Panc1 (cell line): Measurements from ENCODE around the gene PDE8B. TPM values are rescaled to one million over a fixed set of nuclear protein-coding genes. Genes with fewer than 3 reads are reported as not detected.

Experiments used
- ATAC-seq: fragments of 200-7000 bp; cut with Tn5 transposase; 2 replicates; pipeline ENCODE4 v1.9.1; 2020; ENCODE audit warnings: mild to moderate bottlenecking, moderate library complexity
- BruUV-seq: library from RNA; stranded (reverse); fragments of 400-500 nt; replicated peaks from 2 replicates; lab custom pipeline; 2021; lab: Mats Ljungman, UMichigan
- CTCF ChIA-PET: fragments of 300-600 bp; sonication (Branson Sonifier 250); formaldehyde crosslinking; loops from one replicate; lab custom pipeline; 2022; ENCODE audit warnings: antibody characterized with exemption; lab: Charles Lee
- POLR2A ChIA-PET: fragments of 300-600 bp; sonication (Branson Sonifier 250); formaldehyde crosslinking; loops from one replicate; lab custom pipeline; 2022; ENCODE audit warnings: antibody characterized with exemption; lab: Charles Lee
- DNase-seq: peaks from one replicate; pipeline ENCODE4 v3.0.0-alpha.2; 2010; ENCODE audit warnings: low read depth, low spot score
- H3K27ac ChIP-seq: 2 replicates; pipeline ENCODE4 v1.5.1; 2011; ENCODE audit warnings: mild to moderate bottlenecking, low read length, inconsistent platforms
- H3K27me3 ChIP-seq: fragments of 200-500 bp; sonication (Bioruptor generic); 2 replicates; pipeline ENCODE4 v1.6.0; 2014; ENCODE audit warnings: low read length, inconsistent platforms; ENCODE audit not compliant: control insufficient read depth, insufficient read depth
- H3K36me3 ChIP-seq: fragments of 200-500 bp; sonication (Bioruptor generic); 2 replicates; pipeline ENCODE4 v1.5.1; 2014; ENCODE audit warnings: inconsistent platforms, mild to moderate bottlenecking, low read length, moderate library complexity; ENCODE audit not compliant: control insufficient read depth, insufficient read depth
- H3K4me1 ChIP-seq: 2 replicates; pipeline ENCODE4 v1.5.1; 2011; ENCODE audit warnings: inconsistent platforms, mild to moderate bottlenecking, low read length, moderate library complexity; ENCODE audit not compliant: control insufficient read depth, insufficient read depth
- H3K4me3 ChIP-seq, 2 experiments: 2 replicates each; pipeline ENCODE4 v1.5.1; 2011 to 2012; ENCODE audit warnings: low read depth in 2 of 2, low read length in 2 of 2, mild to moderate bottlenecking in 2 of 2, inconsistent platforms in 1 of 2, moderate library complexity in 1 of 2
- H3K9me3 ChIP-seq: fragments of 200-500 bp; sonication (Bioruptor generic); 2 replicates; pipeline ENCODE4 v1.5.1; 2014; ENCODE audit warnings: low read depth, mild to moderate bottlenecking, inconsistent platforms, low read length, moderate library complexity; ENCODE audit not compliant: control insufficient read depth, insufficient read depth
- POLR2AphosphoS5 ChIP-seq: IDR thresholded peaks from 2 replicates; pipeline ENCODE4 v1.6.1; 2012; ENCODE audit warnings: mild to moderate bottlenecking, low read depth, low read length, moderate library complexity
- REST ChIP-seq, 2 experiments: IDR thresholded peaks; 2 replicates each; pipeline ENCODE4 v1.6.1; 2011 to 2012; ENCODE audit warnings: low read depth in 2 of 2, control low read depth in 1 of 2, low read length in 1 of 2, mild to moderate bottlenecking in 1 of 2, moderate library complexity in 1 of 2; ENCODE audit not compliant: insufficient read depth in 1 of 2
- SIN3A ChIP-seq: IDR thresholded peaks from 2 replicates; pipeline ENCODE4 v1.6.1; 2012; ENCODE audit warnings: low read depth, mild to moderate bottlenecking, low read length, moderate library complexity, borderline replicate concordance; ENCODE audit not compliant: insufficient read depth
- TCF7L2 ChIP-seq: IDR thresholded peaks from 2 replicates; pipeline ENCODE4 v1.6.1; 2011; ENCODE audit warnings: mild to moderate bottlenecking, low read depth, low read length, inconsistent platforms
- in situ Hi-C: cut with HindIII; loops from 2 replicates; pipeline ENCODE4 v1.10.0; 2016; ENCODE audit warnings: low sequenced_read_pairs, low pct_unique_long_range_greater_than_20kb
- intact Hi-C: fragments of 100-400 bp; cut with micrococcal nuclease; formaldehyde crosslinking; loops from one replicate; pipeline ENCODE4 v1.10.0; 2022; ENCODE audit not compliant: unreplicated experiment
- total RNA-seq: library from RNA; stranded (reverse); gene quantifications from one replicate; pipeline ENCODE4 v1.2.1, GENCODE V29; 2021; ENCODE audit not compliant: unreplicated experiment
- TF ChIP-seq, protein P1 (sequence below): fragments of 450-650 bp; IDR thresholded peaks from 2 replicates; pipeline ENCODE4 v1.5.1; 2017; ENCODE audit warnings: mild to moderate bottlenecking

PDE8B gene
- total RNA-seq, 1 experiment from 2014 or later = 0.62 TPM

DNA sequence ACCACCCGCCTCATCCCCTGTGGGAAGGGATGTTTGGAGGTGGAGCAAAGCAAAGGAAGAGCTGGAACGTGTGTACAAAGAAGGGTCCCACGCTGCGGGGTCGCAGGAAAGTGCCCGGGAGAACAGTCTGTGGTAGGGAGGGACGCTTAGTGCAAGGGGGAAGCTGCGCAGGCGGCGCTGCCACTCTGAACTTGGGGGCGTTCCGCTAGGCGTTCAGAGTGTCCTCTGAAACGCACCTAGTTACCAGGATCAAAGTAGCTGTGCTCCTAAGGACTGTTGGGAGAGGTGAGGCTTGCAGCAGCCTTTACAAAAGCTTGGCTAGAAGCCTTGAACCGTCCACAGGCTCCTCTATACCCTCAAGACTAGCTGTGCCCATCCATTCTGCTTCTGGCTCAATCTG, 29.3 kb upstream of the PDE8B start:
- 0 out of 2 replicates have a peak, but pooled peaks have one; percentile 28 for ATAC-seq
- no peak overlapping the region for H3K27ac ChIP-seq
- CTCF ChIA-PET = interaction anchor here (0.5 kb wide), 1 partner anchor 358 kb away, joined by 4 read pairs; no protein-coding TSS in a partner anchor

GRCh38 chr5:77181596-77182304, 28.7 kb upstream of the PDE8B start:
- ChIA-PET POLR2A (no interaction called here), CTCF (interaction anchor here (0.5 kb wide), 1 partner anchor 358 kb away, joined by 4 read pairs; no protein-coding TSS in a partner anchor)
- in situ Hi-C loops (no loop called here), intact Hi-C loops (no loop called here)
- Histone ChIP-seq H3K4me3 (no peak overlapping the region), H3K27ac (no peak overlapping the region), H3K36me3 (no peaks in the 10 kb centered on the region), H3K9me3 (no peaks in the 10 kb centered on the region), H3K27me3 (peaks cover 38% of the 10 kb centered on the region), H3K4me1 (peaks cover 3% of the 10 kb centered on the region; the same call in 1 of the 2 replicates)
- TF ChIP-seq REST (IDR thresholded peaks at IDR 0.05; ENCODE audit: insufficient read depth in 1 of 2, low read depth in 2 of 2, low read length in 1 of 2) = no peak
- TF ChIP-seq SIN3A = no peak
- TF ChIP-seq POLR2AphosphoS5 = no peak
- TF ChIP-seq, protein P1, sequence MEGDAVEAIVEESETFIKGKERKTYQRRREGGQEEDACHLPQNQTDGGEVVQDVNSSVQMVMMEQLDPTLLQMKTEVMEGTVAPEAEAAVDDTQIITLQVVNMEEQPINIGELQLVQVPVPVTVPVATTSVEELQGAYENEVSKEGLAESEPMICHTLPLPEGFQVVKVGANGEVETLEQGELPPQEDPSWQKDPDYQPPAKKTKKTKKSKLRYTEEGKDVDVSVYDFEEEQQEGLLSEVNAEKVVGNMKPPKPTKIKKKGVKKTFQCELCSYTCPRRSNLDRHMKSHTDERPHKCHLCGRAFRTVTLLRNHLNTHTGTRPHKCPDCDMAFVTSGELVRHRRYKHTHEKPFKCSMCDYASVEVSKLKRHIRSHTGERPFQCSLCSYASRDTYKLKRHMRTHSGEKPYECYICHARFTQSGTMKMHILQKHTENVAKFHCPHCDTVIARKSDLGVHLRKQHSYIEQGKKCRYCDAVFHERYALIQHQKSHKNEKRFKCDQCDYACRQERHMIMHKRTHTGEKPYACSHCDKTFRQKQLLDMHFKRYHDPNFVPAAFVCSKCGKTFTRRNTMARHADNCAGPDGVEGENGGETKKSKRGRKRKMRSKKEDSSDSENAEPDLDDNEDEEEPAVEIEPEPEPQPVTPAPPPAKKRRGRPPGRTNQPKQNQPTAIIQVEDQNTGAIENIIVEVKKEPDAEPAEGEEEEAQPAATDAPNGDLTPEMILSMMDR = no peak
- no peak for TF ChIP-seq TCF7L2
- no TSS peak for BruUV-seq
- ATAC-seq (no peak), DNase-seq (no peak)

More for the DNA sequence above, 29.3 kb upstream of the PDE8B start:
- no TSS peak for BruUV-seq
- Histone ChIP-seq H3K27me3 (peaks cover 43% of the 10 kb centered on the region), H3K36me3 (no peaks in the 10 kb centered on the region), H3K9me3 (no peaks in the 10 kb centered on the region), H3K4me3 (no peak overlapping the region), H3K4me1 (peaks cover 3% of the 10 kb centered on the region; the same call in 1 of the 2 replicates)
- in situ Hi-C loops (no loop called here), intact Hi-C loops (no loop called here)
- POLR2A ChIA-PET = no interaction called here
- no peak for DNase-seq
- TF ChIP-seq, protein P1 = no peak
- TF ChIP-seq REST (IDR thresholded peaks at IDR 0.05; ENCODE audit: insufficient read depth in 1 of 2, low read depth in 2 of 2, low read length in 1 of 2) (no peak), SIN3A (no peak), POLR2AphosphoS5 (no peak), TCF7L2 (no peak)
